ENCODE results near the gene TBC1D22B. TPM values are rescaled to one million over a fixed set of nuclear protein-coding genes. Genes with fewer than 3 reads are reported as not detected.

Gene TBC1D22B
- 9.7 TPM for total RNA-seq

GRCh38 chr6:37257634-37258404, at the start of gene TBC1D22B, which contains the start of gene TMEM217:
Gene TBC1D22B, plus strand, starts transcription at chr6:37257772. Its CDS starts 146 bp downstream, at chr6:37257918.
Gene TMEM217, minus strand, starts transcription at chr6:37258144. Its CDS starts 39,114 bp downstream, at chr6:37219030.

GRCh38 chr6:37353761-37354525, 96.4 kb downstream of the TBC1D22B start, which contains the start of gene RNF8:
Gene RNF8, plus strand, starts transcription at chr6:37353983. Its CDS starts 182 bp downstream, at chr6:37354165.

Small RNA genes within 50 kb of the gene (small RNA-seq; reads per million reads assigned to genes)
- not detected for gene AL096712.1 (ENCODE audit: low replicate concordance)
- gene RN7SL273P (ENCODE audit: low replicate concordance): not detected

Other genes with a start within 250 kb of the TBC1D22B start
- 51.5 TPM for gene PIM1, start 87.6 kb upstream of the TBC1D22B start, total RNA-seq
- 1.4 TPM for gene TMEM217, start 372 bp downstream of the TBC1D22B start, total RNA-seq
- 15.6 TPM for gene RNF8, start 96.2 kb downstream of the TBC1D22B start, total RNA-seq
- 38.1 TPM for gene CMTR1, start 175.4 kb downstream of the TBC1D22B start, total RNA-seq
- gene CCDC167, start 242.1 kb downstream of the TBC1D22B start, total RNA-seq: 14.3 TPM

Data from metanephros (tissue), 2 donors.